Effector CD8-positive, alpha-beta T cell (primary cell): ENCODE data around the gene PIM2.

Source experiments
- DNase-seq: peaks from one replicate; lab custom pipeline; 2025; lab: John Stamatoyannopoulos, UW
- total RNA-seq, 4 experiments: gene quantifications; one replicate each; lab custom pipeline; 2026; lab: John Stamatoyannopoulos, UW

The PIM2 gene
- total RNA-seq, result 55.2 to 127 (median 91.8) reads per million in 4 experiments

DNA sequence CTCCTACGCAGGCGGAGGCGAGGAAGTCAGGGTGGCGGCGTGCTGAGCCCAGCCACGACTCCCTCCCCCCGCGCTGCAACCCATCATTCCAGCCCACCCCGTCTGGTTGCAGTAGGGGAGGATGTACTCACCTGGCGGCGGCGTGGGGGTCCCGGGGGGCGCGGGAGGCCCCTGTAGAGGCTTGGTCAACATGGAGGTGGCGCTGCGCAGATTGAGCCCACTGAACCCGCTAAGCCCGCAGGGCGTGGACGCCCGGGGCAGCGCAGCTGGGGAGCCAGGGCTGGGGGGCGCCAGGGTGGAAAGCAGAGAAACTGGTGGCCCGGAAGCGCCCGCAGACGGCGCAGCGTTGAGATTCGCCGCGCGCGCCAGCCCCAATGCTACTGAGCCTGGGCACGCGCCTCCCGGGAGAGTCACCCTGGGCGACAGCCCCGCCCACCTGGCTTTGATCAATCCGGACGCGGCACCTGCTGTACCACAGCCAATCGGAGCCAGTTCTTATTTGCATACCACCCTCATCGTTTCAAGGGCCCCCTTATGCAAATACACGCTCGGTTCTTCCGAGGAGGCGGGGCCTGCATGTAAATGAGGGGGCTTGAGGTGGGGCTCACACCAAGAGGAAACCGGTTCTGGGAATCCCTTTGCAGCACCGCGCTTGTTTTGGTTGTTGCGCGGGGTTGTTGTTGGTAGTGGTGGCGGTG is at the start of gene PIM2:
Gene PIM2 (minus strand): TSS at position 382 of the 698 bp plus-strand sequence. CDS start 190 bp downstream, at position 192.
- peak; percentile 85 for DNase-seq

DNA sequence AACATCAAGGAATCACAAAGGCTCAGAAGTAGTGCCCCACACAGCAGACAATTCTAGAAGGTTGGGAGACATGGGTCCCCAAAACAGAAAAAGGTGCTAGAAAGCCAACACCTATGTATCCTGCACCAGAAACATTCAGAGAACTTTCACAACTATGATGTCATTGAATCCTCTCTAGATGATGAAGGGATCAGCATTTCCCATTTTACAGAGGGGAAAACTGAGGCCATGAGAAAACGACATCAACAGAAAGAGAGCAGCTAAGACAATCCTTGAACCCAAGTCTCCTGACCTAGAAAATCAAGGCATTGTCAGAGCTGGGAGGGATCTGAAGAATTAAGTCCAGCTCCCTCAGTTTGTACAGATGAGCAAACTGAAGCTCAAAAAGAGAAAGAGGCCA is 49.6 kb upstream of the PIM2 start:
- DNase-seq, result no peak

DNA sequence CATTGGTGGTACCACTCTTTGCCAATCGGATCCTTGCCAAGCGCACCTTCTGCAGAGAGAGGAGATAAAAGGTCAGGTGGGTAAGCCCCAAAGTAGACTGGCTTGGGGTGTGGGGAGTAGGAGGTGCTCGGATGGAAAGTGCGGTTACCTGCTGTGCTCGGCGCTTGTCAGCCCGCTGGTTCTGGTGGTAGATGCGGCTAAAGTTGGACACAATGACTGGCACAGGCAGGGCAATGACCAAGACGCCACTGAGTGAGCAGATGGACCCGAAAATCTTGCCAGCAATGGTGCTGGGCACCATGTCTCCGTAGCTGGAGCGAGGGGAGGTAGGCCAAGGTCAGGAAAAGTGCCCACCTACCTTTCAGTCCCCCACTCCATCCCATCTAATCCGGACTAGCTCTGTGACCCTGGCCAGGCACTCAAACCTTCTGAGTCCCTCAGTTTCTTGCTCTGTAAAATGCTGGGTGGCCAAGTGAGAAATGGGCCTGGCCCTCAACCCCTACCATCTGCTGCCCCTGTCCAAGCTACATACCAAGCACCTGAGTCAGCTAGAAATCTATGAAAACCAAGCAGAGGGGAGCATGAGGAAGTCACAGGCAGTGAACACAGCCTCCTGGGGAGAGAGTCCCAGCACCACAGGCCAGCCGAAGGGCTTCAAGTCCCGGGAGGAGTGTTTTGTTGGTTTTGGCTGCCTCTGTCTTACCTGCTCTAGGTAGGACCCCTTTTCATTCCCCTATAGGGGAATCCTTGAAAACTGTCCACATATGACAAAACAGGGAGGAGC is 48.2 kb upstream of the PIM2 start:
- DNase-seq, result no peak

- no peak for DNase-seq
These were observed 47.1 kb upstream of the PIM2 start for GRCh38 chrX:48965959-48966358.

DNA sequence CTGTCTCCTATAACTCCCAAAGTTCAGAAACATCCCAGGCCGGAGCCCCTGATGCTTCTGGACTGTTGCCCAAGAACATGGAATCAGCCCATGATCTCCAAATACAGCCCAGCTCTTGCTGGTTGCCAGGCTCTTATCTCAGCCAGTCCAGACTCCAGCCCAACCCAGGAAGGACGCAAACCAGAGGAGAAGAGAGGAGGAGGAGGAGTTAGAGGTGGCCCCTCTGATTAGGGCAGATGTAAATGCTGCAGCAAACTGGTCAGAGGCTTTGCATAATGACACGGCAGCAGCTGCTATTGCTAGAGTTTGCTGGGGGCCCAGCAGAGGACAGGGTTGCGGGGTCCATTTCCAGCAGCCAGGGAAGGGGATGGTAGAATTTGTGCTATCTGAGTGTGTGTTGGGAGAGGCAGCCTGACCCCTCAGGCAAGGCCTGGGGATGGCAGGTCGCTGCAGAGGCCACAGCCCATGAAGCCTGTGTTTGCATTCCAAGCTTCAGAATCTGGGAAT is 42.8 kb upstream of the PIM2 start:
- no peak for DNase-seq

- DNase-seq, result no peak
These were observed 41.5 kb upstream of the PIM2 start for GRCh38 chrX:48960291-48960690.

GRCh38 chrX:48958635-48959094 is 39.8 kb upstream of the PIM2 start:
- DNase-seq, result peak; percentile 20

DNA sequence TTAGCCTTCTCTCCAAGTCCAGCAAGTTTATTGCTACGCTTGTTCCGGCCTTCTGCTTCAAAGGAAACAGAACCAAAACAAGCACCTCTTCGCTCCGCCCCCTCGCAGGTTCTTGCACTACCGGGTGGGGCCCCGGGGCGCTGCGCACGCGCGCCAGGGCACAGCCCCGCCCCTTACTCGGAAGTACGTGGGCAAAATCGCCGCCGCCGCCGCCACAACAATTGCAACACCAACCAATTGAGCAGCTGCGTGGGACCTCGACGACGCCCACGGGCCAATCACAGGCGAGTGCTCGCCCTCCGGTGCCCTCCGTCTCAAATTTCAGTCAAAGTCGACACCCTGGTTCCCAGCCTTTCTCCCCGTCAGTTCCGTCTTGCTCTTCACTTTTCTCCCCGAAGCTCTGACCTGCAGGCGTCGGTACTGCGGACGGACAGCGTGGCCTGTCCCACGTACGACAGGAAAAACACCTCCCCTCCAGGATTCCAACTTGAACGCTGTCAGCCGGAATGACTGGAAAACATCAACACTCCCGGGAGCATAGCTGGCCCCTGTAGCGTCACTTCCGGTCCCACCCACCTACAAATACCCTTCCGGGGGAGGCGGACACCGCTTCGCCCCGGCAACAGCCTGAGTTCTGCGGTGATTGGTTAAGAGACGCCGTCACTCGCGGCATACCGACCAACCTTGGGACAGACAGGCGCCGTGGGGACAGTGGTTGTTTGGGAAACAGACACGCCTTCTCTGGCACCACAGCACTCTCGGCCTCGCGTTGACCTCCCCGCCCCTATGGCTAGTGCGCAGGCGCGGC is 39.2 kb upstream of the PIM2 start:
- peak; percentile 87 for DNase-seq

DNA sequence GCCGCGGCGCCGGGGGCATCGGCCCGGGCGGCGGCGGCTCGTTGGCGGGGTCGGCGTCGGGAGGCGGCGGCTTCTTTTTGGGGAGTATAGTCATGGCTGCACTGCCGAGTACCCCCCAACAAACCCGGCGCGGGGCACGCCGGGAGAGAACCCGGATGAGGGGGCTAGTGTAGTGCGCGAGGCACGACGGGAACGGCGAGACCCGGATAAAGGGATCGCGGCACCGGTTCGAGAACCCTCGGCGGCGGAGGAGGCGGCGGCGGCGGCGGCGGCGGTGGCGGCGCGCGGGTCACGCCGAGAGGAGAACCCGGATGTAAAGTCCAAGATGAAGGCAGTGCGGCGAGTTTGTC is 38.6 kb upstream of the PIM2 start, which contains the start of gene OTUD5:
Gene OTUD5 (minus strand): TSS at position 131 of the 350 bp plus-strand sequence. CDS start 37 bp downstream, at position 94.
- DNase-seq, result peak; percentile 71

DNA sequence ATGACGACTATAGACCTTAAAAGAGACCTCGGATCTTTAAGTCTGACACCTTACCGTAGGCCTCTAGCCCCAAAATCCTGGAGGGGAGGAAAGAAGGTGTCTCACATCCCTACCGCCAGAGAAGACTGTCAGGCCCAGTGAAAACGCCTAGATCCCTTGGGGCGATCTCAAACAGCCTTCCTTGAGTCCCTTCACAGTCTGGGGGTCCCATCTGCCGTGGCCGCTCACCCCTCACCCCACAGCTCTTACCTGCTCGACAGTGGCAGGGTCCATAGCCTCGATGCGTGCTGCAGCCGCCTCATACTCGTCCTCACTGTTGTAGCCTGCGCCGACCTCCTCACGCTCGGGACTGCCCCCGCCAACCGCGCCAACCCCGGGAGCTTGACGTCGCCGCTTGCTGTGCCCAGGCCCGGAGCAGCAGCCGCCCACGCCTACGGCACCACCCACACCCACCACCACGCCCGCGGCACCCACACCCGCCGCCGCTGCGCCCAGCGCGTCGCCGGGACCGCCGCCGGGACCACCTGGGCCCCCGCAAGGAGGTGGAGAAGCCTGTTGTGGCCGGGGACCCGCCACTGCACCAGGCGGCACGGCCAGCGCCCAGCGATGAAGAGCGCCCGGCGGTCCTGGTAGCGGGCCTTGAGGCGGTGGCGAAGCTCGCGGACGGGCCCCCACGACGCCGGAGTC is 38.0 kb upstream of the PIM2 start:
- DNase-seq, result peak; percentile 24

DNA sequence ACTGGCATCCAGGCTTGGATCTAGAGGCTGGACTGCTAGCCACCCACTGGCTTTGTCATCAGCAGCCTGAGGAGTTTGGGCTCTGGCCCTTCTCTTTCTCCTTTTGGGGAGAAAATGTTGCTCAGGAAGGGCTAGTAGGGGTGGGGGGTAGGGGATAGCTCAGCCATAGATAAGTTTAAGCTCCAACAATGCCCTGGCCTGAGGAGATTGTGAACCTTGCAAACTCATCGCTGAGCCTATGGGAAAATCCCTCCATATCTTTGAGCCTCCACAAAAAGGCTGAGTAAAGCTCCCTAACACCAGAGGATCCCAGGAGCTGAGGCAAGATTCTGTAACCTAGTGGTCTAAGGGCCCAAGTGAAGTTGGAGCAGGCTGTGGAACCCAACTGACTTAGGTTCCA is 29.8 kb upstream of the PIM2 start:
- no peak for DNase-seq

DNA sequence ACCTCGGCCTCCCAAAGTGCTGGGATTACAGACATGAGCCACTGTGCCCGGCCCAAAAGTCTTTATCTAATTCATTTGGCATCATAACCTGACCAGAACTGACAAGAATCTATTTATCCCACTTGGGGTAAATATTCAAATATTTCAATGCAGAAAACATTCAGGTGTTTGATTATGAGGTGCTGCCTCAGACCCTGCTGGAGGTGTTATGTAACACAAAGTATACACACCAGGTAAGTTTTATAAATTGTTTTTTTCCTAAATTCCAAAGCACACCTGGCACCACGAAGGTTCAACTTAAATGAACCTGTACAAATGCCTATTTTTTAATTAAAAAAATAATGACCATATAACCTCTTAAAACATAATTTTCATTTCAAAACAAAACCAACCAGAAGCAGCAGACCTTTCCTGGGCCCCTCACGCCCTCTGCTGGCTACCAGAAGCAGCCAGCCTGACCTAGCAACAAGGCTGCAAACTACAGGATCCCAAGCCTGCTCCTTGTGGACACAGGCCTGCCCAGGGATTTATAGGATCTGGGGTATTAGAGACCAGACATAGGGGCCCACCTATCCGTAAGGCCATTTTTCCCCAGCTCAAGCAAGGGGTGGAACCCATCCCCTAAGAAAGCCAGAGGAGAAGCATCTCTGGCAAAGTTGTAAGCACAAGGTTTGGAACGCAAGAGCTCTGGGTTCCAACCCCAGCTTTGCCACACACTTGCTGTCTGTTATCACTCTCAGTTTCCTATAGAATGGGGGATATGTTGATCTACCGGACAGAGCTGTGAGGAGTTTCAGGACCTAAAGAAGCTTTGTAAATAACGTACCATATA is 26.9 kb upstream of the PIM2 start:
- peak; percentile 15 for DNase-seq

DNA sequence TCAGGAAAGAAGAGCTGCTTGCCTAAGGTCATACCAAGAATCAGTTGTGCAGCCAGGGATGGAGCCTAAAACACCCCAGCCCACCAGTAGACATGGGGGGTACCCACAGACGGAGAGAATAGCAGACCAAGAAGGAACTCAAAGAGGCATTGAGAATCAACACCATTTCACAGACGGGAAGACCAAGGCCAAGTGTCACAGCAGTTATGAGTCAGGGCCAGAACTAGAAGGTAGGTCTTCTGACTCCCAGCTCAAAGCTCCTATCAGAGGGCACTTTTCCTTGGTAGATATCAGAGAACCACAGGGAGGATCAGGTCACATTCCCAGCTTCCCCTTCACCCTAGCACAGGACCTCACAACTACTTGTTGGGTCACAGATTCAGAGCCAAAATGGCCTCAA is 24.1 kb upstream of the PIM2 start:
- no peak for DNase-seq

DNA sequence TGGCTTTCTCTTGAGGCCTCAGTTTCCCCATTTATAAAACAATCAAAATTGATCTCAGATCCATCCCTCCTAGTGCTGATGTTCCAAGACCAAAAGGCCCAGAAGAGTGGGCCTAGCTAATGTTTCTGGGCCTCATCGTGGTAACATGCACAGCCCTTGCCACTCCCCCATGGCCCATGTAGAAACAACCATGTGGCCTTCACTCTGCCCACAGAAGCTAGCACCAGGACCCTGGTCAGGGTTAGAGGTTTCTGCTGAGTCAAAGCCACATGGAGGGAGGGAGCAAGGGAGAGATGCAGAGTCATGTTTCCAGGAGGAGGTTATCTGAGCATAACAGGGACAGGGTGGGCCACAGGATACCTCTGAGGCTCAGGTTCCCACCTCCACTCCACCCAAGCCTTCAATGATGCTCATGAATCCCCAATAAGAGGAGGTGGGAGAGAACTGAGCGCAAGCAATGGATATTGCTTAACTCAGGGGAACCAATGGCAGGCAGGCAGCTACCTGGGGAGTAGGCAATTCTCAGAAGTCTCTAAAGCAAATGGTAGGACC is 21.7 kb upstream of the PIM2 start:
- no peak for DNase-seq

- no peak for DNase-seq
These were observed 20.9 kb upstream of the PIM2 start for GRCh38 chrX:48939524-48940228.

DNA sequence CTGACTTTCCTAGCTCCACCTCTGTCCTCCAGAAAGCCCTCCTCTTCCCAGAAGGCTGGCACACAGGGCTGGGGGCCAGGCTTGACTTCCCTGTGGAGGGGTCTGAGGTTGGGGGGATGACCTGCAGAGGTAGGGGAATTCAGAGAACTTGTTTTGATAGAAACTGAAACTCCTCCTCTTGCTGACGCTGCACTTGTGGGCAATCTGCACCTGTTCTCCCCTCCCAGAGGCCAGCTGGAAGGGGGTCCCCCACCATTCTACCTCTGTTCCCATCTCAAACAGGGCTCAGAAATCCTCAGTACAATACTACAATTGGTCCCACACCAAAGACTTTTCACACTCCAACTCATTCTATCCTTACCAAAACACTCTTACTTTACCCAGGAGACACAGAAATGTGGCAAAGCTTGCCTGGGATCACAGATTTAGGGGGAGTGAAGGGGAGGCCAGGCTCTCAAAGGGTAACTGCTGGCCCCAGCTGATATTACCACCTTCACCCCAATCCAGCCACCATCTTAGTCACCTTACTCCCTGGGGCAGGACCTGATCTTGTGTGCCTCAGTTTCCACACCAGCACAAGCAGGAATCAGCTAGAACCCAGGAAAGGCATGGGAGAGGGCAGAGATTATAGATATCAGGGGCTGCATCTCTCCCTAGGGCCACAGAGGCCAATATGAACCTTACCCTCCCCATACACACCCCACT is 20.0 kb upstream of the PIM2 start:
- peak; percentile 59 for DNase-seq

- peak; percentile 71 for DNase-seq
These were observed 18.5 kb upstream of the PIM2 start for GRCh38 chrX:48937054-48937907.
